HT-29 (cell line): ENCODE data around the gene ATP5PD. TPM values are rescaled to one million over a fixed set of nuclear protein-coding genes. Genes with fewer than 3 reads are reported as not detected.
"Not testable (repeated sequence)": the region's sequence is repeated elsewhere in the genome, so short reads cannot be mapped to it uniquely, and the experiment has no call there.

Experiments
- DNase-seq: peaks from one replicate; pipeline ENCODE4 v3.0.0-alpha.2; 2015; ENCODE audit warnings: low spot score
- total RNA-seq: library from RNA; depleted of rRNA; stranded (reverse); fragments of >200 nt; shearing (Covaris generic); gene quantifications from 2 replicates; pipeline ENCODE4 v1.2.3, GENCODE V29; 2014

Gene ATP5PD
- total RNA-seq, 1 experiment from 2014 or later, result 127 TPM

GRCh38 chr17:75051941-75052340 lies 5.2 kb upstream of the ATP5PD start:
- DNase-seq, result no peak

- DNase-seq, result no peak
Observed at GRCh38 chr17:75049706-75050105, 2.9 kb upstream of the ATP5PD start.

- DNase-seq, result no peak
Observed at GRCh38 chr17:75049057-75049456, 2.3 kb upstream of the ATP5PD start.

DNA sequence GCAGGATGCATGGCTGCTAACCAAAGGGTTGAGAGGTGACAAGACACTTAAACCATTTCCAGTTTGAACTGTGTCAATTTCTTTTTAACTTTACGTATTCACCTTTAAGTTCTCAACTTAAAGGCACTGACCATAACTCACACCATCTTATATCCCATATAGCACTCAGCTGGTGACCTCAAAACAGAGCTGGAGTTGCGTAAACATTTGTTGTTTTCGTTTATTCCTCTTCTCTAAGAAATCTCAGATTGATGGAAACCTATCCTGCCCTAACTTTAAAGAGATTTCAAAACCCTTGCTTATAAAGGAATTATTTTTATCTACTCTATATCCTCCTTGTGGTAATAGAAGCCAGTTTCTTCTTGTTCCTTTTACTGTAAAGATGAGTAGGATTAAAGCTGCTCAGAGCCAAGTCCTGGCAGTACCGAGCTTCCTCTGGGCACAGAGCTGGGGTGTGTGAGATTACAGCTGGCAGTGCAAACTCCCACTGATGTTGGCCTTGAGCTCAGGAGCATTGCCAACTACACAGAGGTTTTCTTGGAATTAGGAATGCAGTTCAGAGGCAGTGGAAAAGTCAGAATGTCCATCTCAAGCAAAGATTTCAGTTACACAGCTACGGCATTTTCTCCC lies 1.6 kb upstream of the ATP5PD start:
- DNase-seq, result no peak

DNA sequence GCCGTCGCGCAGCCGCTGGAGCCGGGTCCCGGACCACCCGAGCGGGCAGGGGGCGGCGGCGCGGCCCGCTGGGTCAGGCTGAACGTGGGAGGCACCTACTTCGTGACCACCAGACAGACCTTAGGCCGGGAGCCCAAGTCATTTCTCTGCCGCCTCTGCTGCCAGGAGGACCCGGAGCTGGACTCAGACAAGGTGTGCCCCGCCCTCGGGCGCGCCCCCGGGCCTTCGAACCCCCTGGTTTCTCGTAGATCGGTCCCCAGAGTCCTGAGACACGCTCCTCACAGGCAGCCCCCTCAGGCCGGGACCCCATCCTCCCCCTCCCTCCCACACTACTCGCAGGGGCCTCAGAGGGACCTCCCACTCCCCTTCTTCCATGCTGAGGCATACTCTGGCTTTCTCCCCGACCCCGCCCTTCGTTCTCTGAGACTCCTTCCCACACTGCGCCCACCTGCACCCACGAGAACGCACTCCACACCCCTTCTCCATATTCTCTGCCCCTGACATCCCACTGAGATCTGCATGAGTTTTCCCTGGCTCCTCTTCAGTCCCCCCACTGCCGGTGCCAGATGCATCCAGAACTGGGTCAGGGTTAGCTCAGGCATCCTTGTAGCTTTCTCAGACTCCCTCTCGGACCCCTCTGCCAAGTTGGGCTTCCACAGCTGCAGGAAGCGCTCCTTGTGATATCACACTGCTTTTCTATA lies 779 bp upstream of the ATP5PD start:
- no peak for DNase-seq

GRCh38 chr17:75045946-75046406 lies 793 bp downstream of the ATP5PD start:
- DNase-seq, result not testable (repeated sequence)

GRCh38 chr17:75044716-75045115 lies 2.1 kb downstream of the ATP5PD start:
- DNase-seq, result no peak

DNA sequence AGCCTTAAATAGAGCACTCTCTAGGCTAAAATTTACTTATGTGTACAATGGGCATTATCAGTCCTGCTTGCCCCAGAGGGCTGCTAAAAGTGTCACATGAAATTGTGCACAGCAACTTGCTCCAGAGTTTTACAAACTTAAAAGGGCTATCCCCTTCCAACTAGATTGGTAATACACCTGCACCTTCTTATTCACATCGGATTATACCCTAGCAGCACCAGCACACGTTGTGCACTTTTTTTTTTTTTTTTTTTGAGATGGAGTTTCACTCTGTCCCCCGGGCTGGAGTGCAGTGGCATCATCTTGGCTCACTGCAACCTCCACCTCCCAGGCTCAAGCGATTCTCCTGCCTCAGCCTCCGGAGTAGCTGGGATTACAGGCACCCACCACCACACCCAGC lies 3.0 kb downstream of the ATP5PD start:
- DNase-seq, result not testable (repeated sequence)

GRCh38 chr17:75041656-75042280 lies 5.0 kb downstream of the ATP5PD start:
- no peak for DNase-seq

DNA sequence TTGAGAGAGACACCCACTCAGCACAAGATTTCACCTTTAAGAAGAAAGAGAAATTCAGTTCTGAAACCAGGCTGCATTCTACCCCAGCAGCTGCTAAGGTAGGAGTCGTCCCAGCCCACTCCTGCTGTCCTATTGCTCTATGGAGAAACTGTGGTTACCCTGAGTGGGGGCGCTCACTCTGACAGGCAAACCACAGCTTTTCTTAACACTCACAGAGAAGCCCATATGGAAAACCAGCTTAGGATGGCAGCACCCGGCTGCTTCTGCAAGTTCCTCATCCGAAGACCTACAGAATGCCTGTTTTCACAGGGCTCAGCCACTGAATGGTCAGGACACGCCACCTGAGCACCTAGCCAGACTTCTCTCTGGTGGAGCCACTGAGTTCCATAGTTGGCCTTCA lies 7.5 kb downstream of the ATP5PD start:
- DNase-seq, result no peak

DNA sequence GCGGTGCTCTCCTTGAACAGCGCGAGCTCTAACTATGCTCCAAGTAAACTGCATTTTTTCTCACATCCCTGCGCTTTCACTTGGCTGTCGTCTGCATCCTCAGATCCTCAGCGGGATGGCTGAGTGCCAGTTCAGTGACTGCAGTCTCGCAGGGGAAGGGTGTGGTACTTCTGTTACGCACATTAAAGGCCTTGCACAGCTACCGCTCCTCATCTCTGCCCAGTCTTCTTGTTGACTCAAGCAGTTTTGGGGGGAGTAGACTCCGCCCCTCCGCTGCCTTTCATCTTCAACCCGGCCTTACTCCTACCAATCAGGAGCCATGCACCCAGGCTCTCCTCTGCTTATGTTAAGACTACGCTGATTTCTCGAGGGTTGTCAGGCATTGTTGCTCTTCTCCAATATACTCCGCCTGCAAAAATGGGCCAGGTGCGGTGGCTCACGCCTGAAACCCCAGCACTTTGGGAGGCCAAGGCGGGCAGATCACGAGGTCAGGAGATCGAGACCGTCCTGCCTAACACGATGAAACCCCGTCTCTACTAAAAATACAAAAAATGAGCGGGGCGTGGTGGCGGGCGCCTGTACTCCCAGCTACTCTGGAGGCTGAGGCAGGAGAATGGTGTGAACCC lies 10.0 kb downstream of the ATP5PD start:
- DNase-seq, result peak; percentile 84

- peak; percentile 98 for DNase-seq
Observed at GRCh38 chr17:75034236-75034908, 12.4 kb downstream of the ATP5PD start.

DNA sequence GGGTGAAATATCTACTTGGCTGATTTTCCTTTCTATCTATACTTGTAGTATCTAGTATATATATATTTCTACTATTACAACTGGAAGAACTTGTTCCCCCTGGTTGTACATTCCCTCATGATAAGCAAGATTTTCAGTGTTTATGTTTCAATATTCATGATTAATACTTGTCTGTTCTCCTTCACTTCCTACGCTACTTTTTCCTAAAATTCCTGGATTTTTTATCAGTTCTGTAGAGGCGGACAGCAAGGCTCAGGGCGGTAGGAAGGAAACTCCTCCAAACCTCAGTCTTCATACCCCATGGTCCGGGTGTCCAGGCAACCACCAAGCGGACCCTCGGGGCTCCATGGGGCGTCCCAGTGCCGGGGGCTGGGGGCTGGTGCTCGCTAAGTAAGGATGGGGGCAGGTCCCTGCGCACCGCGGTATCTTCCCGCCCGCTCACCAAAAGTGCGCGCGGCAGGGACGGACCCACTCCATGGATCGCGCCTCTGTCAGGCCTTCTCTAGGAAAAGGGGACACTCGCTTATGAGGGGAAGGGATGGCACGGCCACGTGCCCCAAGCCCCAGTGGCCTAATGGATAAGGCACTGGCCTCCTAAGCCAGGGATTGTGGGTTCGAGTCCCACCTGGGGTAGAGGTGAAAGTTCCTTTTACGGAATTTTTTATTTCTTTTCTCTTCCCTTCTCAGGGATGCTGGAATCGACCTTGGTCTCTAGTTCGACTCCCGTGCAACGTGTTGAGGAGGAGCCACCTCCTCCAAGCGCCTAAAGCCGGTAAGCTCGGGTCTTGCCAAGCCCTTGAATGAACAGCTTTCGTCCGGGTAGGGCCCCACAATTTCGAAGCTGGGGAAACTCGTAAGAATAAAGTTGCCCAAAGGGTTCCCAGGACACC lies 13.2 kb downstream of the ATP5PD start:
- peak; percentile 99 for DNase-seq

GRCh38 chr17:75032720-75033280 lies 14.0 kb downstream of the ATP5PD start:
- no peak for DNase-seq

- peak; percentile 78 for DNase-seq
Observed at GRCh38 chr17:75031972-75032719, 14.6 kb downstream of the ATP5PD start.

DNA sequence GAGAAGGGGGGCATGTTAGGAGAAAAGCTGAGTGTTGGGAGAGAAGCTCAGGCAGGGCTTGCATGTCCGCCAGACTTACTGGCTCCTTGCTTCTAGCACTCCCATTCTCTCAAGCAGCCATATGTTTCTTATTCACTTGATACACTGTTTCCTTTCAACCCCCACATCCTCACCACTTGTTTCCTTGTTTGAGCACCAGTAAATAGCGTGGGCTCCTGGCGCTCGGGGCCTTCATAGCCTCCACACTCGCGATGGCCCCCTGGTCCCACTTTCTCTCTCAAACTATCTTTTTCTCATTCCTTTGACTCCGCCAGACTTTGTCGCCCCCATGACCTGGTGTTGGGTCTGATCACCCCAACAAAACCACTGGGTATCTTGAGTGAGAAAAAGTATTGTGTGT lies 16.6 kb downstream of the ATP5PD start:
- DNase-seq, result no peak

DNA sequence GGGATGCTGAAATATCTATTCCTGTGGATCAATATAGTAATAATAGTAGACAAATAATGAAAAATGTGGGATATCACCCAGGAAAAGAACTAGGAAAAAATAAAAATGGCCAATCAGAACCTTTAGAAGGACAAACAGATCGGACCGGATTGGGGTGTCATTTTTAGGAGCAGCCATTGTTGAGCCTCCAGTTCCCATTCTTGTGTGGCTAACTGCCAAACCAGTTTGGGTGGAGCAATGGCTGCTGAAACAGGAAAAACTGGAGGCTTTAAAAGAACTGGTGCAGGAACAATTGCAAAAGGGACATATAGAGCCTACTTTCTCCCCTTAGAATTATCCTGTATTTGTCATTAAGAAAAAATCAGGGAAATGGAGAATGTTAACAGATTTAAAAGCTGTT lies 20.1 kb downstream of the ATP5PD start:
- peak; percentile 74 for DNase-seq

- DNase-seq, result not testable (repeated sequence)
Observed at GRCh38 chr17:75025398-75025734, 21.4 kb downstream of the ATP5PD start.

DNA sequence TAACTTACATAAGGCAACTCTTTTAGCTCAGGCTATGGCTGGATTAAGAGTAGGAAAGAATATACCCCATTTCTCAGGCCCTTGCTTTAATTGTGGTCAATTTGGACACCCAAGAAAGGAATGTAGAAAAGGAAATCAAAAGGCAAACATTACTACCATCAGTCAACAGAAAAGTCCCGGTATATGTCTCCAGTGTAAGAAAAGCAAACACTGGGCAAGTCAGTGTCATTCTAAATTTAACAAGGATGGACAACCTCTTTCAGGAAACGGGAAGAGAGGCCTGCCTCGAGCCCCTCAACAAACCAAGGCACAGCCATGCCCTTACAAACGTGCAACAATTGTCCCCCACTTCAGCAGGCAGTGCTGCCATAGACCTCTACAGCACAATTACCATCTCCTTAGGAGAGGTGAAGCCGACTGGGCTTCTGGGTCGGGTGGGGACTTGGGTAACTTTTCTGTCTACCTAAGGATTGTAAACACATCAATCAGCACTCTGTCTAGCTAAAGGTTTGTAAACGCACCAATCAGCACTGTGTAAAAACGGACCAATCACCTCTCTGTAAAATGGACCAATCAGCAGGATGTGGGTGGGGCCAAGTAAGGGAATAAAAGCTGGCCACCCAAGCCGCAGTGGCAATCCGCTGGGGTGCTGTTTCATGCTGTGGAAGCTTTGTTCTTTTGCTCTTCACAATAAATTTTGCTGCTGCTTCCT lies 21.9 kb downstream of the ATP5PD start:
- no peak for DNase-seq
